Right lobe of liver (tissue), 4 donors: ENCODE data around the gene SPCS1.

ENCODE experiments used
- POLR2A ChIP-seq: fragments of 450-650 bp; IDR thresholded peaks from one replicate; pipeline ENCODE4 v1.6.1; 2017; ENCODE audit warnings: antibody characterized with exemption, mild to moderate bottlenecking
- TF ChIP-seq, protein P1 (sequence below), 4 donors: fragments of 200-600 bp in 3 of 4; fragments of 450-650 bp in 1 of 4; IDR thresholded peaks; one replicate each; pipeline versions ENCODE4 v1.5.1 to v1.8.0; 2016 to 2022; ENCODE audit warnings: antibody characterized with exemption in 4 of 4, mild to moderate bottlenecking in 2 of 4
- donor health status: DM: no; HTN: no; CAD: no.
- donor health status: DM: no; HTN: no; CAD: no.
- donor health status: DM: no; HTN: yes; CAD: no.

DNA sequence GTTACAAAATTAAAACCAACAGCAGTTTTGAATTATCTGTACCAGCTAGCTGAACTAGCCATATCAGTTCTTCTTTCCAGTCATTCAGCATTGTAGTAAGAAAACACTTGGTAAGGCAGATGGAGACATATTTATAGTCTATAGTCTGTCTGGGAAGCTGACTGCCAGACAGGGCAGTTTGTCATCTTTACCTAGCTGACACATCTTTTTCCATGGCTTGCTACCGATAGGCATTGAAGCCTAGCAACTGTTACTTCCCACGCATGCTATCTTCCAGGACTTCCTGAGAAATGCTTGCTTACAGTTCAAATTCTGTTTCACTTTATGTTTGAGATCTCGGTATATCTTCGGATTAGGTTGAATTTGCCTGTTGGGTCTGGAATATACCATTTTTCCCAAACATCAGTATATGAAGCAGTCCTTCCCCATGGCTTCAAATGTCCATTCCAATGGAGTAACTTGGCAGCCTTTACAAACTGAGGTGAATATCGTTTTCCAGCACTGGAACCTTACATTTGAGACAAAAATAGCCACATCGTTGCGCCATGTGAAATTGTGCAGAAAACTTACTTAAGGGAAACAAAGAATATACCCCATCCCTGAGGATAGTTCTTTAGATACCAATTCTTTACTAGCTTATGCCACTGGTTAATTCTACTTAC lies 11.2 kb upstream of the SPCS1 start:
- no peak for TF ChIP-seq POLR2A
- TF ChIP-seq, protein P1, sequence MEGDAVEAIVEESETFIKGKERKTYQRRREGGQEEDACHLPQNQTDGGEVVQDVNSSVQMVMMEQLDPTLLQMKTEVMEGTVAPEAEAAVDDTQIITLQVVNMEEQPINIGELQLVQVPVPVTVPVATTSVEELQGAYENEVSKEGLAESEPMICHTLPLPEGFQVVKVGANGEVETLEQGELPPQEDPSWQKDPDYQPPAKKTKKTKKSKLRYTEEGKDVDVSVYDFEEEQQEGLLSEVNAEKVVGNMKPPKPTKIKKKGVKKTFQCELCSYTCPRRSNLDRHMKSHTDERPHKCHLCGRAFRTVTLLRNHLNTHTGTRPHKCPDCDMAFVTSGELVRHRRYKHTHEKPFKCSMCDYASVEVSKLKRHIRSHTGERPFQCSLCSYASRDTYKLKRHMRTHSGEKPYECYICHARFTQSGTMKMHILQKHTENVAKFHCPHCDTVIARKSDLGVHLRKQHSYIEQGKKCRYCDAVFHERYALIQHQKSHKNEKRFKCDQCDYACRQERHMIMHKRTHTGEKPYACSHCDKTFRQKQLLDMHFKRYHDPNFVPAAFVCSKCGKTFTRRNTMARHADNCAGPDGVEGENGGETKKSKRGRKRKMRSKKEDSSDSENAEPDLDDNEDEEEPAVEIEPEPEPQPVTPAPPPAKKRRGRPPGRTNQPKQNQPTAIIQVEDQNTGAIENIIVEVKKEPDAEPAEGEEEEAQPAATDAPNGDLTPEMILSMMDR (IDR thresholded peaks at IDR 0.05): no peak
